Measurements from ENCODE around the gene ECE2.
"Not testable (repeated sequence)": the region's sequence is repeated elsewhere in the genome, so short reads cannot be mapped to it uniquely, and the experiment has no call there.

Gene ECE2

GRCh38 chr3:184259878-184260723 is 15.7 kb upstream of the ECE2 start:
- DNase-seq (ENCODE audit: low spot score): no peak
- Histone ChIP-seq H3K4me3 (peak overlapping the region; percentile 76), H3K27ac (no peak overlapping the region)
- no peak for TF ChIP-seq CTCF (IDR thresholded peaks at IDR 0.05)

- Histone ChIP-seq H3K27ac (no peak overlapping the region), H3K4me3 (peak overlapping the region; percentile 76)
- no peak for TF ChIP-seq CTCF (IDR thresholded peaks at IDR 0.05)
- DNase-seq (ENCODE audit: low spot score): peak; percentile 52
These were observed 15.0 kb upstream of the ECE2 start for GRCh38 chr3:184260724-184261269.

GRCh38 chr3:184261270-184261853 is 14.5 kb upstream of the ECE2 start, which contains the start of gene CAMK2N2:
TSS of gene CAMK2N2 (minus strand) at chr3:184261553. CDS start at chr3:184261285, 268 bp downstream.
- DNase-seq (ENCODE audit: low spot score): peak; percentile 64
- TF ChIP-seq CTCF (IDR thresholded peaks at IDR 0.05): no peak
- H3K27ac ChIP-seq: no peak within 1 kb of the TSS
- peak within 1 kb of the TSS; percentile 76 for H3K4me3 ChIP-seq

- Histone ChIP-seq H3K27ac (no peak overlapping the region), H3K4me3 (peak overlapping the region; percentile 76)
- DNase-seq (ENCODE audit: low spot score): no peak
- TF ChIP-seq CTCF (IDR thresholded peaks at IDR 0.05): no peak
These were observed 13.7 kb upstream of the ECE2 start for GRCh38 chr3:184261854-184262763.

- H3K4me3 ChIP-seq: peak overlapping the region; percentile 76
- no peak overlapping the region for H3K27ac ChIP-seq
- DNase-seq (ENCODE audit: low spot score): no peak
- no peak for TF ChIP-seq CTCF (IDR thresholded peaks at IDR 0.05)
These were observed 13.1 kb upstream of the ECE2 start for GRCh38 chr3:184262764-184263179.

GRCh38 chr3:184267249-184267648 is 8.6 kb upstream of the ECE2 start:
- not testable (repeated sequence) for H3K4me3 ChIP-seq; DNase-seq (ENCODE audit: low spot score); H3K27ac ChIP-seq

GRCh38 chr3:184272269-184272668 is 3.6 kb upstream of the ECE2 start:
- no peak overlapping the region for H3K27ac ChIP-seq
- H3K4me3 ChIP-seq: no peak overlapping the region
- DNase-seq (ENCODE audit: low spot score): no peak
- TF ChIP-seq CTCF (IDR thresholded peaks at IDR 0.05): no peak

Data from coronary artery (tissue), 2 donors.